GM21786 (cell line): Measurements from ENCODE around the gene MSRB3.

Source experiments
- ATAC-seq: cut with Tn5 transposase; IDR thresholded peaks from one replicate; pipeline ENCODE4 v1.9.1; 2021; ENCODE audit not compliant: unreplicated experiment

MSRB3 gene

DNA sequence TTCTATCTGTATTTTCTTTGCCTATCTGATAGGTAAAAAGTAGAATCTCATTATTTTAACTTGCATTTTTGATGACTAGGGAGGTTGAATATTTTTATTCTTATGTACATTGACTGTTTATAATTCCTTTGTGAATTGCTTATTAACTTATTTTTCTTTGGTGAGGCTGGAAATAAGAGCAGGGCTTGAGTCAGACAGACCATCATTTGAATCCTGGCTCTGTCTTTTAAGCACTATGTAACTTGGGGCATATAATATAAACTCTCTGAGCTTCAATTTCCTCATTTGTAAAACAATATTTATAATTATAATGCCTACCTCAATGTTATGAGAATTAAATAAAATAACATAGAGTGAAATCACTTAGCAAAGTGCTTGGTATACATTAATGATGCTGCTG lies 108.9 kb downstream of the MSRB3 start:
- ATAC-seq: no peak

DNA sequence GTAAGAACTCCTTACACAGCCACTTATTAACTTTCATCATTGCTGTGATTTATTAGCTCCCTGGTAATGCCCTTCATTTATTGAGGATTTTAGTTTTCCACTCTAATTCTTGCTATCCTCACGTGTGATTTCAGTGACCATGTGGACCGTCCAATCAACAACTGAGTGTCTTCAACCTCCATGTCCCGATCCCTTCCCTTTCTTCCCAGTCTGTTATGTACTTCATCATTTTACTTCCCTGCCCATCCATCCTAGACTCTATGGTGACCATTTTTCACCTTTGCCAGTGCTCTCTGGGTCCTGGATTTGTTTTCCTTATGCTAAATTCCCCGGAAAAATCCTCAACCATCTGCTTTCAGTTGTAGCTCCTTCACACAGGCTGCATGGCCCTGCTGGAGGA lies 111.0 kb downstream of the MSRB3 start:
- no peak for ATAC-seq

DNA sequence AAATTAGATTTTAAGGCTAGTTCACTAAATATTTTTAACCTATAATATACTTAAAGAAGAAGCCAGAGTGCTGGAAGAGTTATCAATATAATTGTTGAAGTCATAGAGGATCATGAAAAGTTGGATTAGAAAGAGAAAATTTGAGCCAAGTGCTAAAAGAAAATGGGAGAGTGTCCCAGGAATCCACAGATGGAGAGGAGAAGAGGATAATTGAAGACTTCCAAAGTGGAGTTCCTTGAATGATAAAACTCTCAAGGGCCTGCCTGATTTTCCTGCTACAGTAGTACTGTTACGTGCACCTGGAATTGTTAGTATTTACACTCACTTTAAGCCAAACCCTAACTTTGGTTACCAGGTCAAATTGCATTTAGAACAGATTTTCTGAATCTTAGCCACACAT lies 113.2 kb downstream of the MSRB3 start:
- ATAC-seq: no peak

DNA sequence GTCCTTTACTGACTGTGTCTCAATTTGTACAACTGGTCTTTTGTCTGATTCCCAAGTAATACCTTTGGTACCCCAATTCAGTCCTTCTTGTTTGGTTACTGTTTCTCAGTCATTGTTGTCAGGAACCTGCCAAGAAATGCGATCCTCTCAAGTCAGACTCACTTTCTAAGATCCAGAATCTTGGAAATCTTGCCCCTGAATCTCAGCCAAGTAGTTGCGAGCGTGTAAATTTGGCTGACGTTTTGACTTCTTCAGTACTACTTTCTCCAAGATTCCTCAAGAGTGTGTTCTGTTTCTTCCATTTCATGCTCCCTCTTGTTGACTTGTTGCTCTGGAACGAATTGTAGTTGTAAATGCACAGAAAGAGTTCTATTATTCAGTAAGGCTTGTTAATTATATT lies 114.0 kb downstream of the MSRB3 start:
- no peak for ATAC-seq

DNA sequence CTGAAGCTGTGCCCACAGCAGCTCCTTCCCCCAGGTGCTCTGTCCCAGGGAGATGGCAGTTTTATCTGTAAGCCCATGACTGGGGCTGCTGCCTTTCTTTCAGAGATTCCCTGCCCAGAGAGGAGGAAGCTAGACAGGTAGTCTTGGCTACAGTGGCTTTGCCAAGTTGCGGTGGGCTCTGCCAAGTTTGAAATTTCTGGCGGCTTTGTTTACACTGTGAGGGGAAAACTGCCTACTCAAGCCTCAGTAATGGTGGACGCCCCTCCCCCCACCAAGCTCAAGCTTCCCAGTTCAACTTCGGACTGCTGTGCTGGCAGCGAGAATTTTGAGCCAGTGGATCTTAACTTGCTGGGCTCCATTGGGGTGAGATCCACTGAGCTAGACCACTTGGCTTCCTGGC lies 124.7 kb downstream of the MSRB3 start:
- no peak for ATAC-seq

DNA sequence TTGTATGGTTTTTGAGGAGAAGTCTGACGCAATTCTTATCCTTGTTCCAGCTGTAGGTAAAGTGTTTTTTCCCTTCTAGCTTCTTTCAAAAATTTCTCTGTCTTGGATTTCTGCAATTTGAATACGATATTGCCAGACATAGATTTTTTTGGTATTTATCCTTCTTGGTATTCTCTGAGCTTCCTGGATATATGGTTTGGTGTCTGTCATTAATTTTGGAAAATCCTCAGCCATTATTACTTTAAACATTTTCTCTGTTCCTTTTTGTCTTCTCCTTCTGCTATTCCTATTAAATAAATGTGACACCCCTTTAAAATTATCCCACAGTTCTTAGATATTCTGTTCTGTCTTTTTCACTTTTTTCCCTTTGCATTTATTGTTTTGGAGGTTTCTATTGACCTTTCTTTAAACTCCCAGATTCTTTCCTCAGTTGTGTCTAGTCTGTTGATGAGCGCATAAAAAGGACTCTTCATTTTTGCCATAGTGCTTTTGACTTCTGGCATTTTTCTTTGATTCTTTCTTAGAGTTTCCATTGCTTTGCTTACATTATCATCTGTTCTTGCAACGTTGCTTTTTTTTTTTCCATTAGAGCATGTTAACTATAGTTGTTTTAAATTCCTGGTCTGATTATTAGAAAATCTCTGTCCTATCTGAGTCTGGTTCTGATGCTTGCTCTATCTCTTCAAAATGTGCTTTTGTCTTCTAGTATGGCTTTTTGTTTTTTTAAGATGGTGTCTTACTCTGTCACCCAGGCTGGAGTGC lies 129.1 kb downstream of the MSRB3 start:
- ATAC-seq: no peak

DNA sequence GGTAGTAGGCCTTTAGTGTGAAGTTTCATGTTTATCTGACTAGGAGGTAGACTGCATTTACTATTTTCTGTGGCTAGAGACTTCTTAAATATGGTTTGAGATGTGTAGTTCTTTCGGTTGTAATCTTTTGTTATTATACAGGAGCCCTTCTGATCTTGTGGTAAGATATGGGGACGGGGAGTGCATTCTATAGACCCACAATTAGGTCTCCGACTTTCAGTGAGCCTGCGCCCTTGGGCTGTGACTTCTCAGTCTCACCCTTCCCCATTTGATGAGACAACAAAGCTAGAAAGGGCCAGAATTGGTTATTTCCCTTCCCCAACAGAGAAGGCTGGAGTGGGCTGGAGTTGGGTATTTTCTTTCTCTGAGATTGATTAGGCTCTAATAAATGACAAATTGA lies 130.0 kb downstream of the MSRB3 start:
- ATAC-seq: no peak

DNA sequence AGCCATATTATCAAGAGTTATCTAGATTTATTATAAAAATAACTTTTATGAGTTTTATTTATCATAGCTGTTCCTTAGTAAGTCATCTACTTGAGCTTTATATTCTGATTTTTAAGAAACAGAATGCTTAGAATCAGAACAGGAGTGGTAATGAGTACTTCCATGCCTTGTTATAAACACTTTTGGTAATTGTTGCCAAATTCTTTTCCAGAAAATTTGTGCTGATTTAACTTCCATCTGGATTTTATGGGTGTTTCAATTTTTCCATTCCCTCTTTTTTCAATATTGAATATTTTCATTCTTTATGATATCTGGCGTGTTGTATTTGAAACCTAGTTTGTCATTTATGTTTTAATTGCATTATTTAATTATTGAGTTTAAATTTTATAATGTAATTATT lies 131.2 kb downstream of the MSRB3 start:
- no peak for ATAC-seq

DNA sequence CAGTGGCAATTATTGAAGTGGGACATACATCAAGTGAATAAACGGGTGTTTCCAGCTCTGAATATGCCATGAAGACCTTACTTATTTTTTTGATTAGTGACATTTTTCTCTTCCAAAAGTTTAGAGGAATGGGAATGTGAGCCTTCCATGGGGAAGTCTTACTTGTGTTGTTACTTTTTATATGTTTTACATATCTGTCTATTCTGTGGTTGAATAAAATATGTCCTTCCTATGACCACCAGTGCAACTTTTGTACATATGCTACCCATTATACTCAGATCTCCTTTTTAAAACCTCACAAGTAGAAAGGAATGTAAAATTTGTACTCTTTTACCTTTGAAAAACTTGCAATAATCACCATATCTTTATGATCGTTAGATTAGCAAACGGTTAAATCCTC lies 132.7 kb downstream of the MSRB3 start:
- ATAC-seq: no peak

DNA sequence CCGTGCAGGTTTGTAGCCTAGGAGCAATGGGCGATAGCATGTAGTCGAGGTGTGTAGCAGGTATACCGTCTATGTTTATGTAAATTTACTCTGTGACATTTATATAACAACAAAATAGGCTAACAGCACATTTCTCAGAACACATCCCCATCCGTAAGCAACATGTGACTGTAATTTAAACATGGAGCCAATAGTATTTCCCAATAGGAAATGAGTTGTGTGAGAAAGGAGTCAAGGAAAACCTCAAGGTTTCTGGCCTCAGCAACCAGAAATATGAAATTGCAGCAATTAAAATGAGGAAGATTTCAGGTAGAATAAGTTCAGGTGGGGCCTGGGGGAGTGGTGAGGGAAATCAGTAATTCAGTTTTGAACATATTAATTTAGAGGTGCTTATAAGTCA lies 136.0 kb downstream of the MSRB3 start:
- no peak for ATAC-seq

DNA sequence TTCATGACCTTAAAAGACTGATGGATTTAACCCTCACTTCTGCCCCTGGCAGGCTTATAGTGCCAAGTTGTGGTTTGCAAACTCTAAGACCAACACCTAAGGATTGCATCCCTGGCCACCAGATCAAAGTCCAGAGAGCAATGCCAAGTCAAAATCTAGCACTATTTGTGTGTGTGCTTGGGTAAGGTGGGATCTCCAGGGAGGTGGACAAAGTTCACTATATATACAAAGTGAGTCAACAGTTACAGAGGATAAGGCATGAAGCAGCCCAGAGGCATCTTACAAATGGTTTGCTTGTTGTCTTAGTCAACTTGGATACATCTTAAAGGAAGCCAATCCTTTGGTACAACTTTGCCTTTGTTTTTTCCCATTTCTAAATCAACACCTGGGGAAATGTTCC lies 137.3 kb downstream of the MSRB3 start:
- no peak for ATAC-seq

DNA sequence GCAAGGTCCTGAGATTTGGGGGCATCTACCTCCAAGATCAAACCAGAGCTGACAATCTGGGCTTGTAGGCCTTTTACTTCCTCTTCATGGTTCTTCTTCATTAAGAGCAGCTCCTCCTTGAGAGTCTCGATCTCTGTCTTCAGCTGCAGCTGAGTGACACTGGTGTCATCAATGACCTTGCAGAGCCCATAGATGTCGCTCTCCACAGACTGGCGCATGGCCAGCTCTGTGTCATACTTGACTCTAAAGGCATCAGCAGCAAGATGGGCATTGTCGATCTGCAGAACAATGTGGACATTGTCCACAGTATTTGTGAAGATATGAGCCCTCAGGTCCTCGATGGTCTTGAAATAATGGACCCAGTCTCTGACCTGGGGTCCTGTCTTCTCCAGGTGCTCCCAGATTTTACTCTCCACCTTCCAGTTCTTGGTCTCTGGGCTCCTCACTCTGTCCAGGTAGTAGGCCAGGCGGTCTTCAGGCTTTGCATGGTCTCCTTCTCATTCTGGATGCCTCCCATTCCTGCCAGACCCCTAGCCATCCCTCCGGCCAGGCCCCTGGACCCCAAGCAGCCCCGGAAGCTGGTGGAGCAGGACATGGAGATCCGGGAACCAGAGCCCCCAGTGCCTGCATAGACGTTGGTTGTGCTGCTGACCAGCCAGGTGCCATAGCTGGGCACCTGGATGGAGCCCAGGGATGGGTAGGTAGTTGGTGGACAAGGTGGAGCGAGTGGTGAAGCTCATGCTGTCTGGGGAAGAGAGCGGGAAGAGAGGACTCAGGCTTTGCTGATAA lies 141.0 kb downstream of the MSRB3 start:
- no peak for ATAC-seq

DNA sequence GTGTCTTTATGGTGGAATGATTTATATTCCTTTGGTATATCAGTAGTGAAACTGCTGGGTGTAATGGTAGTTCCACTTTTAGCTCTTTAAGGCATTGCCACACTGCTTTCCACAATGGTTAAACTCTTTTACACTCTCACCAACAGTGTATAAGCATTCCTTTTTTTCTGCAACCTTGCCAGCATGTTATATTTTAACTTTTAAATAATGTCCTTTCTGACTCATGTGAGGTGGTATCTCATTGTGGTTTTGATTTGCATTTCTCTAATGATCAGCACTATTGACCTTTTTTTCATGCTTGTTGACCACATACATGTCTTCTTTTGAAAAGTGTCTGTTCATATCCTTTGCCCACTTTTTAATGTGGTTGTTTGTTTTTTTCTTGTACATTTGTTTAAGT lies 142.5 kb downstream of the MSRB3 start:
- ATAC-seq: no peak

DNA sequence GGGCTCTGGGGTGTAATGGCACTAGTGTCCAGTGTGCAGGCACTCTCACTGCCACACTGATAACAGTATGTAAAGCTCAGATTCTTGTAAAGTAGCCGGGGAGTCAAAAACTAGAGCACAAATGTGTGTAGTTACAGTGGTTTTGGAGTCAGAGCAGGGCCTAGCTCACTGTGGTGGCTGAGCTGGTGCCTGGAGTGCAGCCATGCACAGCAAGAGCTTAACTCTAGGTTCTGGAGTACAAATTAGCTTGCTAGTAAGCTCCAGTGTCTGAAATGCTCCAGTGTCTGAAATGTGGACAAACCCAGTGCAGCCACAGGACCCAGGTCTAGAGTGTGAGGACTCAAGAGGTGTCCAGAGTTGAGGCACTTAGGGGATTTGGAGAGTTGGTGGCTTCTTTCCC lies 149.2 kb downstream of the MSRB3 start:
- ATAC-seq: no peak

DNA sequence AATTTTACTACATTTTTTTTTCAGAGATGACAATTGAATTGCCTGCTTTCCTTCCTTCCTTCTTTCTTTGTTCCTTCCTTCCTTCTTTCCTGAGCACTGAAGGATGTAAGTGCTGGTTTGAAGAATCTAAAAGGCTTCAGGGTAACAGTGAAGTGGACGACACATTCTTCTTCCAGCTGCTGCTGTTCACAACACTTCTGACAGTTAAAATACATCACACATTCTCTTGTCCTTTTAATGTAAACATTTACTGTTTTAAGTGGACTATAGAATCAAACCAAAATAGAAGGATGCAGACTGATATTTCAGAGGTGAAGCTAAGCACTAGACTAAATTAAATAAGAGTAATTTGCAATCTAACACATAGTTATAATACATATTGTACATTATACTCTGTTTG lies 151.5 kb downstream of the MSRB3 start:
- ATAC-seq: no peak

DNA sequence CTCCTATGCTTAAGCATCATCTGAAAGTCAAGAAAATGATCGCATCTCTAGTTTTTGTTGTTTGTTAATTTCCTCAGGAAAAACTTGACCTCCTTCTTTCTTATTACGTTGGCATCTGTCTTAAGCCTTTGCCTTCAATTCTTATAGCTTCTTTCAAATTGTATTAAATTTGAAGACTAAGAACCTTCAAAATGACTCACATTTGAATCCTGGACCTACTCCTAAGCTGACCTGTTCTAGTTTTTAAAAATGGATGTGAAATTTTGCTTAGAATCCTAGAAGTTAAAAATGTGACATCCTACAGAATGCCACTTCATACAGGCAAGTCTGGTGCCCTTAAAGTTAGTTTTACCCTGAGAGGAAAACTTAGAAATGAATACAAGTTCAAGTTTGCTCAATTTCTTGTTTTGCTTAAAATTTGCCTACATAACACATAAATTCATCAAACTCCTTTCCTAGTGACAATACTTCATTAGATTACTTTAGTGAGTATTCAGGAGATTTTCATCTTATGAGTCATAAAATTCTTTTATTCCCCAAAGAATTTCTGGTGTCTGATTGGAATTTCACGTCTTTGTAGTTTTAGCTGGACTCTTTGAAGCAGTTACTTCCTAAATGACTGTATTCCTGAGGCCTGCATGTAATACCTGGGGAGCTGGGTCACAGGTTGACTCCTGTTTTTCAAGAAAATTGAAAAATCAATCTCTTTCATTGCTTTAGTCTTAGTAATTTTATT lies 152.3 kb downstream of the MSRB3 start:
- ATAC-seq: no peak

DNA sequence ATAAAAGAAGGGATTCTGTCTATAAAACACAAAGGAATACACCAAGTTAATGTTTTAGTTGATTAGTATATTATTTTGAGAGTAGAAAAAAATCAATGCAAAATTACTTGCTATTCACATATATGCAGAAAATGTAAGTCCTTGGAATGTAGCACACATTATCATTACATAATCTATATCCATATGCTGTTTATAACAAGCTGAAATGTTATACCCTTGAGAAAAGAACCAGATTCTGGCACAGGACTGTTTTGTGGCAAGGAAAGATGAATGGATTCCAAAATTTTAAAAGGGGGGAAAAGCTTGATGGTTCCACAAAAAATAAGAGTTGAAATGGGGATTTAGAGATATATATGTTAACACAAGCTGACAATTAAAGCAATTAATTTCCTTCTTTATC lies 153.6 kb downstream of the MSRB3 start:
- ATAC-seq: no peak

DNA sequence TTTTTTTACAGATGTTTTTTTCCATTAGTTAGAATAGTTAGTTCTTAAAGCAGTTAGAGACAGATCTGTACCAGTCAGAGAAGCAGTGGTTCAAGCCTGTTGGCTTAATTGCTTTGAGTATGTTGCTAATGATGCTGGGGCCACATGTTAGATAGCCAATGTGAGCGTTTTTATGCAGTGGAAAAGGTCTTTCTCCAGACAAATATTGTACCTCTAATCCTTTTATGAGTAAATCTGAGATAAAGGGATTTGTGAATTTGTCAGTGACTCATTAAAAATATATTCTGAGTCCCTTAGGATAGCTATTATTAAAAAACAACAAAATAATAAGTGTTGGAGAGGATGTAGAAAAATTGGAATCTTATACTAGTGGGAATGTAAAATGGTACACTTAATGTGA lies 154.2 kb downstream of the MSRB3 start:
- no peak for ATAC-seq

DNA sequence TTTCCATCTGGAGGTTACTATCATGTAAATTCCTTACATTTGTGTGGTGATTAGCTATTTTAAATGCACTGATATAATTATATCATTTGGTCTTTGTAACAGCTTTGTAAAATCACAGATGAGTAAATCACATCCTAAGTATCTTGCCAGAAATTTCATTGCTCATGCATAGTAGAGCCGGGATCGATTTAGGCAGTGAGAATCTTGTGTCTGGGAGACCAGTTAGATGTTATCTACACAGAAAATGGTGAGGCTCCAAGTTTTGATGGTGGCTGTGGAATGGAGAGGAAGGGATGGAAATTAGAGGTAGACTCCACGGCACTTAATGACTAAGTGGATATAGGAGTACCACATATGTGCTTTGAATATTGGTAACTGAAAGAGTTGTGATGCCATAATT lies 156.3 kb downstream of the MSRB3 start:
- no peak for ATAC-seq

DNA sequence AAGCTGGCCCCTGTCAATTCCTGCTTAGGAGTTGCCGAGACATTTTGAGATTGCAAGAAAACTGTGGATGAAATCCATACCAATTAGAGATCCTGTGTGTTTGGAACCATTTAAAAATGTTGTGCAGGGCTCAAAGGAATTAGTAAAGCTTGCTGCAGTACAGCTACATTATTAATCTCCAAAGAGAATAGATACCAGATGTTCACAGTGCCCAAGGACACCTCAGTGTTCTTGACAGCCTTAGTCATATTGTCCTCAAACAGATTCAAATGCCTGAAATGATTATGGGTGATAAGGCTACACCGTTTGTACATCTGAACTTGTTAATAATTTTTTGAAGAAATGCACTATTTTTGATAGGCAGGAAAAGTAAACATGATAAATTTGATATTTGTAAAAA lies 164.6 kb downstream of the MSRB3 start:
- ATAC-seq: no peak

DNA sequence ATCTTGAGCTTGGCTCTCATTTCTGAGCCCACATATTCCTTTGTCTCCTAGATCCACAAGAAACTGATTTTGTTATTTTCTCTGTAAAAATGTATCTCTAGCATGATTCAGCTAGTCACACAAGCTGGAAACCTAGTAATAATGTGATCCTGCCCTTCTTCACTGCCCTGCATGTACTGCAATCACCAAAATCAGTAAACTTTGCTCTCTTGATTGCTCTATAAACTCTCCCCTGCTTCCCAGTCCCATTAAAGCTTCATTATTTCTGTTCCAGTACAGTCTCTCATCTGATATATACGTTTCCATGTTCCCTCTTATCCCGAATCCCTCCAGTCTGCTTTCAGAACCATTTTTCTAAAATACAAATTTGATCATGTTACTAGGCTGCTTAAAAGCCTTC lies 166.5 kb downstream of the MSRB3 start:
- no peak for ATAC-seq

DNA sequence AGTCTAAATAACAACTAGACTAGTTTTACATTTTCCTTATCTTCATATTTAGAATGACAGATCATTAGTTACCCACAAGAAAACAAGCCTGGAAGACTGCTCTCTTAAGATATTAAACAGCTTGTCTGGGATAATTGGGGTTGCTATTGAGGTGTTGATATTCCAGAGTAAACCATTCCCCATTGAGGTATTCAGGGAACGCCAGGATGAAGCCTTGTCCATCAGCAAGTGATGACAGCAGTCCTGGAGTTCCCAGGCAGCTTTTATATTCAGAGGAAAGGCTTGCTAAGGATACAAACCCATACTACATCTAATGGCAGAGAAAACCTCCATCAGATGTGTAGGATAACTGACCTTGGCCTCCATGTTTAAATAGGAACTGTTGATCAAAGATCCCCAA lies 168.4 kb downstream of the MSRB3 start:
- no peak for ATAC-seq
